NCI-H2171 (cell line): Measurements from ENCODE around the gene TYMP.

Experiments used
- DNase-seq: peaks from one replicate; lab custom pipeline; 2025; lab: John Stamatoyannopoulos, UW

TYMP gene

GRCh38 chr22:50483556-50483955, 46.3 kb downstream of the TYMP start:
- no peak for DNase-seq

GRCh38 chr22:50483106-50483505, 46.7 kb downstream of the TYMP start:
- DNase-seq = peak; percentile 22

- peak; percentile 35 for DNase-seq
Measured at GRCh38 chr22:50482107-50483074, 47.4 kb downstream of the TYMP start.

DNA sequence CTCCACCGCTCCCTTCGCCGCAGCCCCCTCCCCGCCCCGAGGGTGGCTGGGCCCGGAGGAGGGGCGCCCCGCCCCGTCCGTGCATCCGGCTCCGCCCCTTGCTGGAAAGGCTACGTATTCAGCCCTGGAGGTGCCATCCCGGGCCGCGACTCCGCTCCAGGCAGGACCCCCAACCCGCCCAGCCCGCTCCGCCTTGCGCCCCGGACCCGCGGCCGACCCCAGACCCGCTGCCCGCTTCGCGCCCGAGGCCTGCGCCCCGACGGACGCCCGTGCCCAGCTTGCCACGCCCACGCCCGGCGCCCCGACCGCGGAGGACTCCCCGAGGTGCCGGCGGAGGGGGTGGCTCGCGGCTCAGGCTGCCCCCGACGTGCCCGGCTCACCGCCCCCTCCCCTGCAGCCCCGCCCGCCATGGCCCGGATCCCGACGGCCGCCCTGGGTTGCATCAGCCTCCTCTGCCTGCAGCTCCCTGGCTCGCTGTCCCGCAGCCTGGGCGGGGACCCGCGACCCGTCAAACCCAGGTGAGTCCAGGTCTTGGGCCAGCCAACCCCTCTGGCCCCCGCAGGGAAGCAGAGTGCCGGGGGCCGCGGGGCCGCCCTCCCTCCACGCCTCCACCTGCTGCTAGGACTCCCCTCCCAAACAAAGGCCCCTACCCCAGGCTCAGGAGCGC, 48.2 kb downstream of the TYMP start, which contains the start of gene ADM2:
Gene ADM2, plus strand, starts transcription at position 104 of the 667 bp plus-strand sequence. Its CDS starts 305 bp downstream, at position 409.
- no peak for DNase-seq

DNA sequence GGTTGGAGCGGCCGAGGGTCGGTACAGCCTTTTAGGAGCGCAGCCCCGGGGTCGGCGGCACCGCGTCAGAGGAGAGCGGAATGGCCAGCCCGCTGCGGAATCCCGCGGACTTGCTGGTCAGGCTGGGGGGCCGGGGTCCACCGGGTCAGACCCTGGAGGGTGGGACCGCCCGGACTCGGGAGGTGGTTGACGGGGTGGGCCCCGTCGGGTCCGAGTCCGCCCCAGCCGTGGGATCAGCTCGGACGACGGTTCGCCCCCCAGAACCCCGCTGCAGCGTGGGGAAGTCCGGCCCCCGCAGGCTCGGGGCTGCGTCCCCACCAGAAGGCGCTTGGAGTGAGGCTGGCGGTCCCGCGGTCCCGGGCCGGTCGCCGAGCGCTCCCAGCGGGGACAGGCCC, 48.8 kb downstream of the TYMP start:
- no peak for DNase-seq

DNA sequence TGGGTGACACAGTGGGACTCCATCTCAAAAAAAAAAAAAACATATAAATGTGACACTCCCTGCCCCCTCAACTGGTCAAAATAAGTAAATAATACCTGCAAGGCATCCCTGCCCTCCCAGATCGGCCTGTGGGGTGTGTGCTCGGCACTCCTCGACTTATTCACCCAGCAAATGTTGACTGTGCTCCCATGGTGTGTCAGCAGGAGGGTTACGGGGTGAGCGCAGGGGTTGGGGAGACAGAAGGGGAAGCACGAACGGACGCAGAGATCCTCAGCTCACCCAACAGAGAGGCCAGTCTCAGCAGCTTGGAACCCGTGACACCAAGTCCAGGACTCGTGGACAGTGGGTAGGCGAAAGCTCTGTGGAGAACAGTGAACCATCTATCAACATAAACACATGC, 50.1 kb downstream of the TYMP start:
- no peak for DNase-seq

DNA sequence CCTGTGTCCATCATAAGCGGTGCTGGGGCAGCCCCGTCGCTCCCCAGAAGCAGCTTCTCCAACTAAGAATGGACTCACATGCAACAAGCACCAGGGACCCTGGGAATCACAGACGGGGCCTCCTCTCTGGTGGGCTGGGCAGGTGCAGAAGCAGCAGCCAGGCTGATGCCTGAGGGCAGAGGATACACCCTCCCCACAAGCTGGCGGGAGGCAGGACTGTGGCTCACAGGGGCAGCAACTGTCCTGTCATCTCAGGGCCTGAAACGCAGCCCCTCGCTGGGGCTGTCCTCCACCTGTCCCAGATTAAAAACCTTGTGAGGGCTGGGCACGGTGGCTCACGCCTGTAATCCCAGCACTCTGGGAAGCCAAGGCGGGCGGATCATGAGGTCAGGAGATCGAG, 51.9 kb downstream of the TYMP start:
- DNase-seq = no peak

- peak; percentile 18 for DNase-seq
Measured at GRCh38 chr22:50476868-50477267, 52.9 kb downstream of the TYMP start.
